ENCODE results near the gene PPFIA4.

Gene PPFIA4

GRCh38 chr1:203121186-203122015, 95.1 kb downstream of the PPFIA4 start:
- TF ChIP-seq YY1 (IDR thresholded peaks at IDR 0.05; ENCODE audit: insufficient read depth, insufficient read length) (no peak), SUZ12 (IDR thresholded peaks at IDR 0.05; ENCODE audit: extremely low read depth, insufficient read depth, insufficient read length) (no peak), ZNF274 (IDR thresholded peaks at IDR 0.05; ENCODE audit: low read depth, low read length) (no peak)
- Histone ChIP-seq H3K4me1 (ENCODE audit: insufficient read depth, insufficient read length) (peaks cover 10% of the 10 kb centered on the region), H3K9ac (ENCODE audit: insufficient read length, low read depth) (no peak overlapping the region), H3K36me3 (ENCODE audit: insufficient read depth, insufficient read length, low read length) (no peaks in the 10 kb centered on the region), H3K4me3 (ENCODE audit: insufficient read length, low read depth) (no peak overlapping the region), H3K27me3 (ENCODE audit: insufficient read depth, insufficient read length) (peaks cover 50% of the 10 kb centered on the region), H3K9me3 (ENCODE audit: insufficient read depth, low read length) (no peaks in the 10 kb centered on the region)
- DNase-seq (ENCODE audit: low read depth, low spot score) = no peak

- no peaks in the 10 kb centered on the region for H3K36me3 ChIP-seq (ENCODE audit: insufficient read depth, insufficient read length, low read length)
- H3K9me3 ChIP-seq (ENCODE audit: insufficient read depth, low read length) = no peaks in the 10 kb centered on the region
- DNase-seq (ENCODE audit: low read depth, low spot score) = no peak
- H3K4me1 ChIP-seq (ENCODE audit: insufficient read depth, insufficient read length) = peaks cover 16% of the 10 kb centered on the region
- no peak overlapping the region for H3K4me3 ChIP-seq (ENCODE audit: insufficient read length, low read depth)
- H3K9ac ChIP-seq (ENCODE audit: insufficient read length, low read depth) = no peak overlapping the region
- H3K27me3 ChIP-seq (ENCODE audit: insufficient read depth, insufficient read length) = peaks cover 43% of the 10 kb centered on the region
- no peak for TF ChIP-seq SUZ12 (IDR thresholded peaks at IDR 0.05; ENCODE audit: extremely low read depth, insufficient read depth, insufficient read length)
- TF ChIP-seq ZNF274 (IDR thresholded peaks at IDR 0.05; ENCODE audit: low read depth, low read length) = no peak
Measured at GRCh38 chr1:203122159-203122558, 95.9 kb downstream of the PPFIA4 start.

- Histone ChIP-seq H3K4me1 (ENCODE audit: insufficient read depth, insufficient read length) (peaks cover 28% of the 10 kb centered on the region), H3K9ac (ENCODE audit: insufficient read length, low read depth) (no peak overlapping the region), H3K27me3 (ENCODE audit: insufficient read depth, insufficient read length) (peaks cover 41% of the 10 kb centered on the region), H3K36me3 (ENCODE audit: insufficient read depth, insufficient read length, low read length) (peaks cover 5% of the 10 kb centered on the region), H3K4me3 (ENCODE audit: insufficient read length, low read depth) (no peak overlapping the region), H3K9me3 (ENCODE audit: insufficient read depth, low read length) (no peaks in the 10 kb centered on the region)
- no peak for TF ChIP-seq ZNF274 (IDR thresholded peaks at IDR 0.05; ENCODE audit: low read depth, low read length)
- TF ChIP-seq SUZ12 (IDR thresholded peaks at IDR 0.05; ENCODE audit: extremely low read depth, insufficient read depth, insufficient read length) = no peak
- no peak for TF ChIP-seq YY1 (IDR thresholded peaks at IDR 0.05; ENCODE audit: insufficient read depth, insufficient read length)
- no peak for DNase-seq (ENCODE audit: low read depth, low spot score)
Measured at GRCh38 chr1:203124011-203124410, 97.7 kb downstream of the PPFIA4 start.

GRCh38 chr1:203124546-203125317, 98.4 kb downstream of the PPFIA4 start:
- Histone ChIP-seq H3K27me3 (ENCODE audit: insufficient read depth, insufficient read length) (peaks cover 40% of the 10 kb centered on the region), H3K9me3 (ENCODE audit: insufficient read depth, low read length) (no peaks in the 10 kb centered on the region), H3K4me1 (ENCODE audit: insufficient read depth, insufficient read length) (peaks cover 33% of the 10 kb centered on the region), H3K9ac (ENCODE audit: insufficient read length, low read depth) (no peak overlapping the region), H3K36me3 (ENCODE audit: insufficient read depth, insufficient read length, low read length) (peaks cover 11% of the 10 kb centered on the region), H3K4me3 (ENCODE audit: insufficient read length, low read depth) (no peak overlapping the region)
- no peak for DNase-seq (ENCODE audit: low read depth, low spot score)
- no peak for TF ChIP-seq ZNF274 (IDR thresholded peaks at IDR 0.05; ENCODE audit: low read depth, low read length)
- TF ChIP-seq SUZ12 (IDR thresholded peaks at IDR 0.05; ENCODE audit: extremely low read depth, insufficient read depth, insufficient read length) = no peak
- no peak for TF ChIP-seq YY1 (IDR thresholded peaks at IDR 0.05; ENCODE audit: insufficient read depth, insufficient read length)

- Histone ChIP-seq H3K4me1 (ENCODE audit: insufficient read depth, insufficient read length) (peaks cover 33% of the 10 kb centered on the region), H3K27me3 (ENCODE audit: insufficient read depth, insufficient read length) (peaks cover 32% of the 10 kb centered on the region), H3K9me3 (ENCODE audit: insufficient read depth, low read length) (no peaks in the 10 kb centered on the region), H3K9ac (ENCODE audit: insufficient read length, low read depth) (no peak overlapping the region), H3K4me3 (ENCODE audit: insufficient read length, low read depth) (no peak overlapping the region), H3K36me3 (ENCODE audit: insufficient read depth, insufficient read length, low read length) (peaks cover 26% of the 10 kb centered on the region)
- TF ChIP-seq YY1 (IDR thresholded peaks at IDR 0.05; ENCODE audit: insufficient read depth, insufficient read length) = no peak
- no peak for DNase-seq (ENCODE audit: low read depth, low spot score)
Measured at GRCh38 chr1:203126151-203126865, 100.0 kb downstream of the PPFIA4 start.

- Histone ChIP-seq H3K36me3 (ENCODE audit: insufficient read depth, insufficient read length, low read length) (peaks cover 34% of the 10 kb centered on the region), H3K27me3 (ENCODE audit: insufficient read depth, insufficient read length) (peaks cover 29% of the 10 kb centered on the region), H3K4me3 (ENCODE audit: insufficient read length, low read depth) (peak overlapping the region; percentile 56), H3K9ac (ENCODE audit: insufficient read length, low read depth) (peak overlapping the region; percentile 81), H3K9me3 (ENCODE audit: insufficient read depth, low read length) (no peaks in the 10 kb centered on the region), H3K4me1 (ENCODE audit: insufficient read depth, insufficient read length) (peaks cover 33% of the 10 kb centered on the region)
- TF ChIP-seq ZNF274 (IDR thresholded peaks at IDR 0.05; ENCODE audit: low read depth, low read length) = no peak
- no peak for TF ChIP-seq SUZ12 (IDR thresholded peaks at IDR 0.05; ENCODE audit: extremely low read depth, insufficient read depth, insufficient read length)
- no peak for TF ChIP-seq YY1 (IDR thresholded peaks at IDR 0.05; ENCODE audit: insufficient read depth, insufficient read length)
- DNase-seq (ENCODE audit: low read depth, low spot score) = no peak
Measured at GRCh38 chr1:203126866-203127665, 100.8 kb downstream of the PPFIA4 start.
